HG02642 (cell line): ENCODE measurements around the gene TRIM15.
"Not testable (repeated sequence)": the region's sequence is repeated elsewhere in the genome, so short reads cannot be mapped to it uniquely, and the experiment has no call there.

Source experiments
- ATAC-seq: cut with Tn5 transposase; IDR thresholded peaks from one replicate; pipeline ENCODE4 v1.9.1; 2021; ENCODE audit warnings: mild to moderate bottlenecking; ENCODE audit not compliant: unreplicated experiment, poor library complexity

Gene TRIM15

GRCh38 chr6:30160785-30161531, 2.4 kb upstream of the TRIM15 start, which contains the start of gene TRIM10:
Gene TRIM10, minus strand, starts transcription at chr6:30161211. Its CDS starts 353 bp downstream, at chr6:30160858.
- no peak for ATAC-seq

GRCh38 chr6:30162265-30163089, 869 bp upstream of the TRIM15 start:
- no peak for ATAC-seq

GRCh38 chr6:30163918-30164654, 740 bp downstream of the TRIM15 start:
- no peak for ATAC-seq

GRCh38 chr6:30164714-30165113, 1.4 kb downstream of the TRIM15 start:
- no peak for ATAC-seq

GRCh38 chr6:30165238-30165637, 1.9 kb downstream of the TRIM15 start:
- not testable (repeated sequence) for ATAC-seq

GRCh38 chr6:30167101-30167500, 3.8 kb downstream of the TRIM15 start:
- no peak for ATAC-seq

DNA sequence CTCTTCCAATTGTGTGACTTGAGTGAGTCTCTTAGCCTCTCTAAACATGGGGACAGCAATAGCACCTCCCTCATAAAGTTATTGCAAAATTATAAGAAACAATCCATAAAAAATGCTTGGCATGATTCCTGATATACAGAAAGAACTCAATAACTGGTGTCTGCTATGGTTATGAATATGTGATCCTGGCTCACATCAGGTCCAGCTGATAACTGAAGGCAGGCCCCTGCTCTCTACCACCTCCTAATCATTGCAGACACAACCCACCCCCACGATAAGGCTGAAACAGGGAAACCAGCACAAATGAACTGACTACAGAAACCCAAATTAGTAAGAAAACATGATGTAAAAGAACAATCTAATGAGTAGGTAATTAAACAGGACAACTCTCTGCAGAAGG, 5.4 kb downstream of the TRIM15 start:
- ATAC-seq: no peak

DNA sequence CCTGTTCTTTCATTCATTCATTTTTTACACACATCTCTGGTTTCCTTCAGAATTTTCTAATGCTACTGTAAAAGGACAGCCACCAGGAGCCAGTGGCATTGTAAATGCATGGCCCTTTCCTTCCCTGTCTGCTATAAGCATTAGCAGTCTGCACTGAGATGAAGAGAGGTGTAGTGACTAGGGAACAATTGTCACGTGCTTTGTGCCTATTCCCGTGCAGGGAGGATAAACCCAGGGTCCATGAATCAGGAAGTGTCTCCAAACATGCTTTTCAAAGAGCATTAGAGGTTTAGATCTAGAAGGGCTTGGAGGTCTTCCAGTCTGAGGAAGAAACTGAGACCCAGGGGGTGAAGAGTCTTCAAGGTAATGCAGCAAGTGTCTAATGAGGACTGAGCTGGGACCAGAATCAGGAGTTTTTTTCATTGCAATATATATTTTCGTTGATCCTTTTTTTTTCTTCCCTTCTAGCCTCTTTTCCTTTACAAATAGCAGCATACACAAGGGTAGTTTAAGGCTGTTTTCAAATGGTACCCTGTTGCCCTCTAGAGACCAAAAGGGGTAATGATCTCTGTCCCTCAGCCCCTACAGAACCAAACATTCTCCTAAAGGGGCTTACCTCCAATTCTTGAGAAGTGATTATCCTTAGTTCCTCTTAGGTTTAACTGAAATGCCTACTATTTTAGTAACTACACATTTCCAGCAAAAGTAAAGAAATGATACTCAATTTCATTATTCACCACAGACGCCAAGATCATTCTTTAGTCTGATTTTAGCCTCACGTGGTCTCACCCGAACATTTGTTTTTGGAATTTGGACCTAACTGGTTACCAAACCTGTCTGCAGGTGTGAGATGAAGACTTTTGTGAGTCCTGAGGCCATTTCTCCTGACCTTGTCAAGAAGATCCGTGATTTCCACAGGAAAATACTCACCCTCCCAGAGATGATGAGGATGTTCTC, 6.6 kb downstream of the TRIM15 start:
- ATAC-seq: no peak

DNA sequence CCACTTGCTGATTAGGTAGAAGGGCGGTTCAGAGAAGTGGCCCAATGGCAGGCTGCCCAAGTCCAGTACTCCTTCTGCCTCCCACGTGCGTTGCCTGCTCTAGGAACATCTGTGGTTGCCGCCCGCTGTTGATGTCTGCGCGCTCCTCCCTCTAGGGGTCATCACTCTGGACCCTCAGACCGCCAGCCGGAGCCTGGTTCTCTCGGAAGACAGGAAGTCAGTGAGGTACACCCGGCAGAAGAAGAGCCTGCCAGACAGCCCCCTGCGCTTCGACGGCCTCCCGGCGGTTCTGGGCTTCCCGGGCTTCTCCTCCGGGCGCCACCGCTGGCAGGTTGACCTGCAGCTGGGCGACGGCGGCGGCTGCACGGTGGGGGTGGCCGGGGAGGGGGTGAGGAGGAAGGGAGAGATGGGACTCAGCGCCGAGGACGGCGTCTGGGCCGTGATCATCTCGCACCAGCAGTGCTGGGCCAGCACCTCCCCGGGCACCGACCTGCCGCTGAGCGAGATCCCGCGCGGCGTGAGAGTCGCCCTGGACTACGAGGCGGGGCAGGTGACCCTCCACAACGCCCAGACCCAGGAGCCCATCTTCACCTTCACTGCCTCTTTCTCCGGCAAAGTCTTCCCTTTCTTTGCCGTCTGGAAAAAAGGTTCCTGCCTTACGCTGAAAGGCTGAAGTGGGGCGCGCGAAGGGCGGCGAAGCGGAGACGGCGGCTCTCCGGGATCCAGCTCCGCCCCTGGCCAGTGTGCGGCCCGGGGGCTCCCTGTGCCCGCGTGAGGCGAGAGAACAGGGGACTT, 8.5 kb downstream of the TRIM15 start:
- ATAC-seq: no peak

DNA sequence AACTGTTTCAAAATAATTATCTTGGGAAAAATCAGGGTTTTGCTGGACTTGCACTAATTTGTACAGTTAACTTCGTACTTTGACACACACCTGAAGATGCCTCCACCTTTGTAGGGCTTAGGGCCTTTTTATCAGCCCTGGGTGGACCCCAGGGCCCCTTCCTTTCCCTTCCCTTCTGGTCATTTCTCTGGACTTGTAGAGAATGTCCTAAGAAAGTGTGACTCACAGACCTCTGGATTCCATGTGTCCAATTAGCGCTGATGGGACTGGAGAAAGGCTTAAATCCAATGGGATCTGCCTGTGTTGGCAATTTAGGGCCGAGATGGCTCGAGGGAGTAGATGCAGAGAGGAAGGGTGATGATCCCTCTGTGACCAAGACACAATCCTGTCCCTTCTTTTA, 9.3 kb downstream of the TRIM15 start:
- no peak for ATAC-seq

DNA sequence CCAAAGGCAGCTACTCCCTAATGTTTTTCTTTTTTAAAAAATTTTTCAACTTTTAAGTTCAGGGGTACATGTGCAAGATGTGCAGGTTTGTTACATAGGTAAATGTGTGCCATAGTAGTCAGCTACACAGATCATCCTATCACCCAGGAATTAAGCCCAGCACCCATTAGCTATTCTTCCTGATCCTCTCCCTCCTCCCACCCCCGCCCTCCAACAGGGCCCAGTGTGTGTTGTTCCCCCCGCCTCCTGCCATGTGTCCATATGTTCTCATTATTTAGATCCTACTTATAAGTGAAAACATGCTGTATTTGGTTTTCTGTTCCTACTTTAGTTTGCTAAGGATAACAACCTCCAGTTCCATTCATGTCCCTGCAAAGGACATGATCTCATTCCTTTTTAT, 12.4 kb downstream of the TRIM15 start:
- no peak for ATAC-seq

- ATAC-seq: no peak
Observed at GRCh38 chr6:30178837-30179236, 15.5 kb downstream of the TRIM15 start.

DNA sequence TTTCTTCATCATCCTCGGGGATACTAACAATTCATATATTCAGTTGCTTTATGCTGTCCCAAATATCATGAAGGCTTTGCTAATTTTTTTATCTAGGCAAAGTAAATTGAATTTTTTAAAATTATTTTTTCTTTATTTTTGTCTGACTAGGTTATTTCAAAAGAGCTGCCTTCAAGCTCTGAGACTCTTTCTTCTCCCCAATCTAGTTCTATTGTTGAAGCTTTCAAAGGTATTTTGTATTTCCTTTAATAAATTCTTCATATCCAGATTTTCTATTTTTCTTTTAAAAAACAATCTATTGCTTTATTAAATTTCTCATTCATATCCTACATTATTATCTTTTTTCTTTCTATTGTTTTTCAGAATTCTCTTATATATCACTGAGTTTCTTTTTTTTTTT, 16.8 kb downstream of the TRIM15 start:
- no peak for ATAC-seq

DNA sequence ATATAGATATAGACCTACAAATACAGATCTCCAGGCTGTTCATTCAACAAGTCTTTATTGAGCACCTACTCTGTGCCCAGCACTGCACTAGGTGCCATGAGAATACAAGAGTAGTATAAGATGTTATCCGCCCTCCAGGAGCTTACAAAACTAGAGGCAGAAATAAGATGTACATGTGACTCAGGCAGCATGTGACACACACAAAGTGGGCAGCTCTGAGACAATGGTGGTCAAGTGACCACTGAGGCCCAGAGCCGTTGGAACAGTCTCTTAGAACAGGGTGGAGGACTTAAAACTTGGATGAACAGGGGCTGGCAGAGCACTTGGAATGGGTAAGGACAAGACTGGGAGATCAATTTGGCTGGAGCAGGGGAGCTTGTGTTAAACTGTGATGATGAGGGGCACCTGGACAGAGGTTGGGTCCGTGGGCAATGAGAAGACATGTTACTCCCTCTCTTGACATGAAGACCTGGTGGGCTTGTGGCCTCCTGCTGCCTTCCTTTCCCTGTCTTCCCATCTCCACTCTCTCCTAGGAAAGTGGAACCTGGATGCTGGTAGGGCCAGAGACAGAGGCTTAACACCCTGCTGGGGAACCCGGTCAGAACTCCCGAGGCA, 21.2 kb downstream of the TRIM15 start:
- no peak for ATAC-seq

DNA sequence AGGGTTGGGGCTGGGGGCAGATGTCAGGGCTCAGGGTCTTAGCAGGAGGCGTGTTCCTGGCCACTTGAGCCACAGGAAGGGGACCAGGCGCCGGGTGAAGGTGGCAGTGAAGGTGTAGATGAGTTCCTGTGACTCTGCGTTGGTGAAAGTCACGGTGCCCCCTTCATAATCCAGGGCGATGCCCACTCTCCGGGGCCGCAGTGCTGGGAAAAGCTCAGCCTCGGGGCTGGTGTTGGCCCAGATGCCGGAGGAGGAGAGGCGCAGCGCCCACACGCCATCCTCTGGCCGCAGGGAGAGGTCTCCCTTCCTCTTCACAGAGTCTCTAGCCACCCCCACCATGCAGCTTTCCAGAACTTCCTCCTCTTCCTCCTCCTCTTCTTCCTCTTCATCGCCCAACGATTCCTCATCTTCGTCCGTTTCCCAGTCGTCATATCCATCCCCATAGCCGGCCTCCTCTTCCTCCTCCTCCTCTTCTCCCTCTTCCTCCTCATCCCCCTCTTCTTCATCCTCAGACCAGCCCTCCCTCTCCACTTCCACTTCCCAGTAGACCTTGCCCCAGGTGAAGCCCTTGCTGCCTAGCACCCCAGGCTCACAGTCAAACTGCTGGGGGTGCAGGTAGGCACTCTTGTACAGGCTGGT, 22.6 kb downstream of the TRIM15 start:
- ATAC-seq: no peak

- no peak for ATAC-seq
Observed at GRCh38 chr6:30188541-30188940, 25.2 kb downstream of the TRIM15 start.

- no peak for ATAC-seq
Observed at GRCh38 chr6:30192076-30192475, 28.7 kb downstream of the TRIM15 start.
